ENCODE measurements around the gene ASPHD1.

- TF ChIP-seq, protein P1, sequence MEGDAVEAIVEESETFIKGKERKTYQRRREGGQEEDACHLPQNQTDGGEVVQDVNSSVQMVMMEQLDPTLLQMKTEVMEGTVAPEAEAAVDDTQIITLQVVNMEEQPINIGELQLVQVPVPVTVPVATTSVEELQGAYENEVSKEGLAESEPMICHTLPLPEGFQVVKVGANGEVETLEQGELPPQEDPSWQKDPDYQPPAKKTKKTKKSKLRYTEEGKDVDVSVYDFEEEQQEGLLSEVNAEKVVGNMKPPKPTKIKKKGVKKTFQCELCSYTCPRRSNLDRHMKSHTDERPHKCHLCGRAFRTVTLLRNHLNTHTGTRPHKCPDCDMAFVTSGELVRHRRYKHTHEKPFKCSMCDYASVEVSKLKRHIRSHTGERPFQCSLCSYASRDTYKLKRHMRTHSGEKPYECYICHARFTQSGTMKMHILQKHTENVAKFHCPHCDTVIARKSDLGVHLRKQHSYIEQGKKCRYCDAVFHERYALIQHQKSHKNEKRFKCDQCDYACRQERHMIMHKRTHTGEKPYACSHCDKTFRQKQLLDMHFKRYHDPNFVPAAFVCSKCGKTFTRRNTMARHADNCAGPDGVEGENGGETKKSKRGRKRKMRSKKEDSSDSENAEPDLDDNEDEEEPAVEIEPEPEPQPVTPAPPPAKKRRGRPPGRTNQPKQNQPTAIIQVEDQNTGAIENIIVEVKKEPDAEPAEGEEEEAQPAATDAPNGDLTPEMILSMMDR (IDR thresholded peaks at IDR 0.05) = no peak
- TF ChIP-seq POLR2A (IDR thresholded peaks at IDR 0.05) = no peak
- no peak for TF ChIP-seq POLR2AphosphoS5 (IDR thresholded peaks at IDR 0.05)
Observed at GRCh38 chr16:29950806-29951461, 50.6 kb downstream of the ASPHD1 start.

Data from transverse colon (tissue), 4 donors.